ENCODE results near the gene EGFL8. TPM values are rescaled to one million over a fixed set of nuclear protein-coding genes. Genes with fewer than 3 reads are reported as not detected.
"Not testable (repeated sequence)": the region's sequence is repeated elsewhere in the genome, so short reads cannot be mapped to it uniquely, and the experiment has no call there.

Gene EGFL8
- total and polyA plus RNA-seq, 9 of the 15 experiments (the other 6 are each of a cell fraction or from before 2014, with no cell fraction given), result 2.2 to 47.4 (median 14.2) TPM

- H3K4me3 ChIP-seq; intact Hi-C loops (cut with micrococcal nuclease); H3K27me3 ChIP-seq (ENCODE audit: control insufficient read depth in 2 of 2, insufficient read depth in 2 of 2, low read length in 2 of 2); in situ Hi-C loops (cut with MboI); CTCF ChIA-PET (ENCODE audit: low intra/inter-chr PET ratio); H3K9me1 ChIP-seq (ENCODE audit: control insufficient read depth, insufficient read depth, low read length); BruUV-seq (replicated peaks); H4K20me1 ChIP-seq (replicated peaks; ENCODE audit: control insufficient read depth, insufficient read depth, low read length); H3K9me3 ChIP-seq (replicated peaks; ENCODE audit: control insufficient read depth, insufficient read depth, low read depth, low read length); H2AFZ ChIP-seq (ENCODE audit: low read depth, low read length); TF ChIP-seq ATF1 (CRISPR knock-in tag; IDR thresholded peaks at IDR 0.05): not testable (repeated sequence)
- peak overlapping the region in 1 of 2 experiments; percentile 42; a peak in 3 of 4 replicates for H3K9ac ChIP-seq (ENCODE audit: insufficient read depth in 1 of 2, low read depth in 2 of 2, low read length in 2 of 2)
- peak overlapping the region; percentile 68 for H3K27ac ChIP-seq (ENCODE audit: extremely low read depth, low read depth, low read length)
- POLR2A ChIA-PET, result interaction anchor here (0.6 to 1.0 kb wide), 2 partner anchors 10 to 217 kb away, joined by 3 read pairs; partner anchors contain the start of gene AGPAT1
- H3K4me2 ChIP-seq (ENCODE audit: insufficient read depth, low read length), result peak overlapping the region; percentile 26; the same call in 1 of the 2 replicates
- peaks cover 60% of the 10 kb centered on the region for H3K79me2 ChIP-seq (ENCODE audit: control insufficient read depth, insufficient read depth, low read length)
- peaks cover 70% of the 10 kb centered on the region; the same call in 2 of the 3 replicates for H3K36me3 ChIP-seq (ENCODE audit: control insufficient read depth, insufficient read depth, low read length)
- WGBS (ENCODE audit: insufficient coverage, low coverage, missing lambda C conversion rate), result 7% methylated on average over 11 of the region's 11 CpGs
- H3K4me1 ChIP-seq (replicated peaks in 1 of 2; ENCODE audit: control insufficient read depth in 2 of 2, insufficient read depth in 2 of 2, low read length in 2 of 2), result peaks cover 60 to 75% of the 10 kb centered on the region in 2 experiments
- ATAC-seq, result peak; percentile 81
- peak; percentile 98 for FAIRE-seq
- peak; percentile 71 to 97 (median 82) for DNase-seq (ENCODE audit: extremely low read depth in 1 of 4, low spot score in 3 of 4)
- peak; percentile 82 for TF ChIP-seq ELF4 (CRISPR knock-in tag; IDR thresholded peaks at IDR 0.05)
- TF ChIP-seq HDAC1 (IDR thresholded peaks at IDR 0.05), result 0 out of 4 replicates have a peak, but pooled peaks of 1 of the 2 experiments have one; percentile 38
- TF ChIP-seq EHMT2 (IDR thresholded peaks at IDR 0.05), result 0 out of 2 replicates have a peak, but pooled peaks have one; percentile 33
- peak; percentile 75; the same call in 1 of the 2 replicates for TF ChIP-seq HDGF (IDR thresholded peaks at IDR 0.05)
- peak; percentile 14; the same call in 1 of the 2 replicates for TF ChIP-seq EP300 (IDR thresholded peaks at IDR 0.05; ENCODE audit: low read length)
- TF ChIP-seq SRF (CRISPR knock-in tag; IDR thresholded peaks at IDR 0.05), result 0 out of 4 replicates have a peak, but pooled peaks of 1 of the 2 experiments have one; percentile 38
- peak; percentile 46 for TF ChIP-seq CREM (IDR thresholded peaks at IDR 0.05; ENCODE audit: low read depth)
- TF ChIP-seq PHF20 (IDR thresholded peaks at IDR 0.05; ENCODE audit: partially characterized antibody), result peak; percentile 30
- peak; percentile 75 for TF ChIP-seq ZNF384 (IDR thresholded peaks at IDR 0.05; ENCODE audit: low read depth, low read length)
- peak; percentile 47 to 53; a peak in 3 of 4 replicates for TF ChIP-seq NRF1 (conservative IDR thresholded peaks at IDR 0.05 in 1 of 2, IDR thresholded peaks at IDR 0.05 in 1 of 2)
- TF ChIP-seq, protein P1, sequence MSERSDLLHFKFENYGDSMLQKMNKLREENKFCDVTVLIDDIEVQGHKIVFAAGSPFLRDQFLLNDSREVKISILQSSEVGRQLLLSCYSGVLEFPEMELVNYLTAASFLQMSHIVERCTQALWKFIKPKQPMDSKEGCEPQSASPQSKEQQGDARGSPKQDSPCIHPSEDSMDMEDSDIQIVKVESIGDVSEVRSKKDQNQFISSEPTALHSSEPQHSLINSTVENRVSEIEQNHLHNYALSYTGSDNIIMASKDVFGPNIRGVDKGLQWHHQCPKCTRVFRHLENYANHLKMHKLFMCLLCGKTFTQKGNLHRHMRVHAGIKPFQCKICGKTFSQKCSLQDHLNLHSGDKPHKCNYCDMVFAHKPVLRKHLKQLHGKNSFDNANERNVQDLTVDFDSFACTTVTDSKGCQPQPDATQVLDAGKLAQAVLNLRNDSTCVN (CRISPR knock-in tag; IDR thresholded peaks at IDR 0.05), result 0 out of 2 replicates have a peak, but pooled peaks have one; percentile 18
- peak; percentile 77 for TF ChIP-seq ARHGAP35 (IDR thresholded peaks at IDR 0.05; ENCODE audit: partially characterized antibody)
- TF ChIP-seq SUPT5H (IDR thresholded peaks at IDR 0.05), result peak; percentile 70
- peak; percentile 26; the same call in 1 of the 2 replicates for TF ChIP-seq ATF1 (tag; IDR thresholded peaks at IDR 0.05)
- TF ChIP-seq, protein P2, sequence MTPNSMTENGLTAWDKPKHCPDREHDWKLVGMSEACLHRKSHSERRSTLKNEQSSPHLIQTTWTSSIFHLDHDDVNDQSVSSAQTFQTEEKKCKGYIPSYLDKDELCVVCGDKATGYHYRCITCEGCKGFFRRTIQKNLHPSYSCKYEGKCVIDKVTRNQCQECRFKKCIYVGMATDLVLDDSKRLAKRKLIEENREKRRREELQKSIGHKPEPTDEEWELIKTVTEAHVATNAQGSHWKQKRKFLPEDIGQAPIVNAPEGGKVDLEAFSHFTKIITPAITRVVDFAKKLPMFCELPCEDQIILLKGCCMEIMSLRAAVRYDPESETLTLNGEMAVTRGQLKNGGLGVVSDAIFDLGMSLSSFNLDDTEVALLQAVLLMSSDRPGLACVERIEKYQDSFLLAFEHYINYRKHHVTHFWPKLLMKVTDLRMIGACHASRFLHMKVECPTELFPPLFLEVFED (CRISPR knock-in tag; conservative IDR thresholded peaks at IDR 0.05), result peak; percentile 92
- peak; percentile 68 for TF ChIP-seq POLR2A (conservative IDR thresholded peaks at IDR 0.05)
- peak; percentile 62 for TF ChIP-seq EGR1 (conservative IDR thresholded peaks at IDR 0.05)
- TF ChIP-seq HBP1 (CRISPR knock-in tag; IDR thresholded peaks at IDR 0.05), result peak; percentile 83
- 0 out of 4 replicates have a peak, but pooled peaks of 1 of the 2 experiments have one; percentile 20 for TF ChIP-seq MLLT1 (IDR thresholded peaks at IDR 0.05)
Observed at GRCh38 chr6:32185681-32186131, 21.3 kb downstream of the EGFL8 start.

All from K562 (cell line).